Liver (tissue), 9 donors: ENCODE results near the gene MAT2A. TPM values are rescaled to one million over a fixed set of nuclear protein-coding genes. Genes with fewer than 3 reads are reported as not detected.

Source experiments
- DNase-seq: peaks from one replicate; pipeline ENCODE4 v3.0.0-alpha.2; 2017; ENCODE audit warnings: low spot score
- H3K27ac ChIP-seq, 2 donors: one replicate each; pipeline ENCODE4 v1.7.0; 2013; ENCODE audit warnings: inconsistent platforms in 2 of 2, low read length in 2 of 2, control low read depth in 1 of 2, low read depth in 1 of 2, mild to moderate bottlenecking in 1 of 2
- H3K27me3 ChIP-seq, 4 donors: one replicate each; pipeline versions ENCODE4 v1.6.1 to v1.7.0; 2013; ENCODE audit warnings: low read length in 3 of 4, inconsistent platforms in 1 of 4, mild to moderate bottlenecking in 1 of 4, moderate library complexity in 1 of 4; ENCODE audit not compliant: control insufficient read depth in 4 of 4, insufficient read depth in 4 of 4
- H3K36me3 ChIP-seq, 4 donors: one replicate each; pipeline versions ENCODE4 v1.6.1 to v1.7.0; 2013; ENCODE audit warnings: low read length in 3 of 4, mild to moderate bottlenecking in 3 of 4, low read depth in 1 of 4, moderate library complexity in 1 of 4; ENCODE audit not compliant: control insufficient read depth in 4 of 4, insufficient read depth in 3 of 4
- H3K4me1 ChIP-seq, 4 donors: one replicate each; pipeline versions ENCODE4 v1.6.1 to v1.7.0; 2013; ENCODE audit warnings: low read length in 3 of 4, mild to moderate bottlenecking in 3 of 4, moderate library complexity in 1 of 4; ENCODE audit not compliant: control insufficient read depth in 4 of 4, insufficient read depth in 4 of 4
- H3K4me3 ChIP-seq, 3 donors: one replicate each; pipeline versions ENCODE4 v1.6.1 to v1.7.0; 2013; ENCODE audit warnings: low read length in 3 of 3, control low read depth in 1 of 3, low read depth in 1 of 3, mild to moderate bottlenecking in 1 of 3
- H3K9ac ChIP-seq, 2 donors: one replicate each; pipeline ENCODE4 v1.7.0; 2013; ENCODE audit warnings: low read length in 2 of 2, mild to moderate bottlenecking in 2 of 2, moderate library complexity in 2 of 2, control low read depth in 1 of 2, low read depth in 1 of 2
- H3K9me3 ChIP-seq, 4 donors: one replicate each; pipeline versions ENCODE4 v1.6.1 to v1.7.0; 2013; ENCODE audit warnings: low read length in 3 of 4; ENCODE audit not compliant: control insufficient read depth in 4 of 4
- FOXA1 ChIP-seq: IDR thresholded peaks from 2 replicates; pipeline ENCODE4 v1.6.1; 2016; ENCODE audit warnings: antibody characterized with exemption
- GABPA ChIP-seq, 2 donors: IDR thresholded peaks in 1 of 2; conservative IDR thresholded peaks in 1 of 2; 2 replicates each; pipeline ENCODE4 v1.6.1; 2016; ENCODE audit warnings: antibody characterized with exemption in 2 of 2, mild to moderate bottlenecking in 1 of 2, moderate library complexity in 1 of 2
- HNF4A ChIP-seq, 2 donors: conservative IDR thresholded peaks; 2 replicates each; pipeline ENCODE4 v1.6.1; 2016; ENCODE audit warnings: antibody characterized with exemption in 2 of 2, mild to moderate bottlenecking in 2 of 2
- HNF4G ChIP-seq: IDR thresholded peaks from 2 replicates; pipeline ENCODE4 v1.6.1; 2016; ENCODE audit warnings: antibody characterized with exemption
- JUND ChIP-seq, 2 donors: IDR thresholded peaks; 2 replicates each; pipeline ENCODE4 v1.6.1; 2016; ENCODE audit warnings: antibody characterized with exemption in 2 of 2
- RAD21 ChIP-seq, 2 donors: IDR thresholded peaks; 2 replicates each; pipeline ENCODE4 v1.6.1; 2016; ENCODE audit warnings: antibody characterized with exemption in 2 of 2, mild to moderate bottlenecking in 2 of 2
- REST ChIP-seq: IDR thresholded peaks from 2 replicates; pipeline ENCODE4 v1.6.1; 2016; ENCODE audit warnings: antibody characterized with exemption, mild to moderate bottlenecking
- RXRA ChIP-seq, 2 donors: IDR thresholded peaks; 2 replicates each; pipeline ENCODE4 v1.6.1; 2017 to 2018; ENCODE audit warnings: antibody characterized with exemption in 2 of 2, mild to moderate bottlenecking in 1 of 2
- SP1 ChIP-seq: IDR thresholded peaks from 2 replicates; pipeline ENCODE4 v1.6.1; 2018; ENCODE audit warnings: antibody characterized with exemption, mild to moderate bottlenecking
- TAF1 ChIP-seq: conservative IDR thresholded peaks from 2 replicates; pipeline ENCODE4 v1.6.1; 2016; ENCODE audit warnings: antibody characterized with exemption, mild to moderate bottlenecking
- WGBS: extraction: QIAGEN DNeasy Blood & Tissue Kit; methylation state at CpG from one replicate; pipeline ENCODE4 v1.1.7; 2013; 5-methylcytosine and 5-hydroxymethylcytosine counted together
- polyA plus RNA-seq, 2 donors: library from polyadenylated mRNA; stranded (reverse) in 1 of 2; unstranded in 1 of 2; fragments of 200-250 nt in 1 of 2; fragments of >200 nt in 1 of 2; fragmentation: Nextera tagmentation in 1 of 2; extraction: Ambion mirVana in 1 of 2; gene quantifications; one replicate each; pipeline versions ENCODE4 v1.2.1 to v1.2.3, GENCODE V29; 2013 to 2015
- total RNA-seq, 2 donors: library from RNA; depleted of rRNA; stranded (reverse); fragments of >200 nt; gene quantifications; one replicate each; pipeline ENCODE4 v1.2.3, GENCODE V29; 2014
- TF ChIP-seq, protein P1 (sequence below): fragments of 150-350 bp; IDR thresholded peaks from 2 replicates; pipeline ENCODE4 v1.5.1; 2017; ENCODE audit warnings: improper control_type of control experiment, low read depth, low read length; ENCODE audit not compliant: missing input control
- TF ChIP-seq, protein P2 (sequence below): IDR thresholded peaks from 2 replicates; pipeline ENCODE4 v1.6.1; 2016; ENCODE audit warnings: antibody characterized with exemption
- donor health status: healthy.
- donor health status: healthy.
- donor health status: healthy.
- donor health status: healthy.
- donor health status: healthy.

The MAT2A gene
- total and polyA plus RNA-seq, 4 donors, result 48.3 to 104 (median 79.9) TPM

- no peak overlapping the region for H3K9ac ChIP-seq
- H3K4me1 ChIP-seq, result peaks cover 0 to 16% (median 10%) of the 10 kb centered on the region in 4 donors
- TF ChIP-seq JUND (IDR thresholded peaks at IDR 0.05) (no peak), SP1 (no peak), GABPA (IDR thresholded peaks at IDR 0.05 in 1 of 2, conservative IDR thresholded peaks at IDR 0.05 in 1 of 2) (no peak), RAD21 (IDR thresholded peaks at IDR 0.05) (no peak), HNF4A (conservative IDR thresholded peaks at IDR 0.05) (no peak)
- TF ChIP-seq, protein P1, sequence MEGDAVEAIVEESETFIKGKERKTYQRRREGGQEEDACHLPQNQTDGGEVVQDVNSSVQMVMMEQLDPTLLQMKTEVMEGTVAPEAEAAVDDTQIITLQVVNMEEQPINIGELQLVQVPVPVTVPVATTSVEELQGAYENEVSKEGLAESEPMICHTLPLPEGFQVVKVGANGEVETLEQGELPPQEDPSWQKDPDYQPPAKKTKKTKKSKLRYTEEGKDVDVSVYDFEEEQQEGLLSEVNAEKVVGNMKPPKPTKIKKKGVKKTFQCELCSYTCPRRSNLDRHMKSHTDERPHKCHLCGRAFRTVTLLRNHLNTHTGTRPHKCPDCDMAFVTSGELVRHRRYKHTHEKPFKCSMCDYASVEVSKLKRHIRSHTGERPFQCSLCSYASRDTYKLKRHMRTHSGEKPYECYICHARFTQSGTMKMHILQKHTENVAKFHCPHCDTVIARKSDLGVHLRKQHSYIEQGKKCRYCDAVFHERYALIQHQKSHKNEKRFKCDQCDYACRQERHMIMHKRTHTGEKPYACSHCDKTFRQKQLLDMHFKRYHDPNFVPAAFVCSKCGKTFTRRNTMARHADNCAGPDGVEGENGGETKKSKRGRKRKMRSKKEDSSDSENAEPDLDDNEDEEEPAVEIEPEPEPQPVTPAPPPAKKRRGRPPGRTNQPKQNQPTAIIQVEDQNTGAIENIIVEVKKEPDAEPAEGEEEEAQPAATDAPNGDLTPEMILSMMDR, result no peak
- DNase-seq, result no peak
- no peak overlapping the region for H3K27ac ChIP-seq
- no peaks in the 10 kb centered on the region for H3K27me3 ChIP-seq
- no peak overlapping the region for H3K4me3 ChIP-seq
- H3K9me3 ChIP-seq, result no peaks in the 10 kb centered on the region
- no peaks in the 10 kb centered on the region for H3K36me3 ChIP-seq
- WGBS, result 79% methylated on average over 3 of the region's 3 CpGs
These were observed 34.1 kb upstream of the MAT2A start for GRCh38 chr2:85504778-85505261.

DNA sequence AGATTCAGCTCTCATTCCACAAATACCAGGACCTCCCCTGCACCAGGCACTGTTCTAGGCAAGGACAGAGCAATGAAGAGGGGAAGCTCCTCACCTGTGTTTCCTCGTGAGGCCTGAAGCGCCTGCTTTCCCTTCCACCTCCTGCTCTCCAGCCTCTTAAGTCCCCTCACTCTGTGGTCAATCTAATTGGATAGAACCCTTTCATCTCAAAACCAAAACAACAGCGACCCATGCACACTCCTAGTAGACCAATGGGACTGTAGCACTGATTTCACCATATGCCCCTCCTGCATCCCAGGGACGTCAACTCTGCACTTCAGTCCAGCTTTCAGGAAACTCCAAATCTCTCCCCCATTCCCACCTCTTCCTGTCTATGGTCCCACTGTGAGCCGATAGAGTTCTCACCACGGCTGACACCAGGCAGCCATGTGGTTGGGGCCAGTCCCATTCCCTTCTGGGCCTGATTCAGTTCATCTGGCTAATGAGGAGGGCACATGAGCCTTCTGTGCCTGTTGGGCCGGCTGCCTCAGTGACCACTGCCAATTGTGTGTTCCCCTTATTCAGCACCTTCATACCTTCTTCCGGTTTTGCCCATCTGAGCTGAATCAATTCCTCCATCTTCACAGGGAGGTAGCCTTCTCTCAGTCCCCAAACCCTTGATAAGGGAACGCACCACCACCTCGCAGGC, 33.3 kb upstream of the MAT2A start:
- Histone ChIP-seq H3K27ac (no peak overlapping the region), H3K9me3 (no peaks in the 10 kb centered on the region), H3K4me3 (no peak overlapping the region), H3K36me3 (no peaks in the 10 kb centered on the region), H3K27me3 (no peaks in the 10 kb centered on the region), H3K9ac (no peak overlapping the region), H3K4me1 (peaks cover 0 to 10% (median 3%) of the 10 kb centered on the region in 4 donors)
- TF ChIP-seq, protein P1, result no peak
- TF ChIP-seq SP1, result no peak
- no peak for TF ChIP-seq HNF4G
- TF ChIP-seq, protein P2, sequence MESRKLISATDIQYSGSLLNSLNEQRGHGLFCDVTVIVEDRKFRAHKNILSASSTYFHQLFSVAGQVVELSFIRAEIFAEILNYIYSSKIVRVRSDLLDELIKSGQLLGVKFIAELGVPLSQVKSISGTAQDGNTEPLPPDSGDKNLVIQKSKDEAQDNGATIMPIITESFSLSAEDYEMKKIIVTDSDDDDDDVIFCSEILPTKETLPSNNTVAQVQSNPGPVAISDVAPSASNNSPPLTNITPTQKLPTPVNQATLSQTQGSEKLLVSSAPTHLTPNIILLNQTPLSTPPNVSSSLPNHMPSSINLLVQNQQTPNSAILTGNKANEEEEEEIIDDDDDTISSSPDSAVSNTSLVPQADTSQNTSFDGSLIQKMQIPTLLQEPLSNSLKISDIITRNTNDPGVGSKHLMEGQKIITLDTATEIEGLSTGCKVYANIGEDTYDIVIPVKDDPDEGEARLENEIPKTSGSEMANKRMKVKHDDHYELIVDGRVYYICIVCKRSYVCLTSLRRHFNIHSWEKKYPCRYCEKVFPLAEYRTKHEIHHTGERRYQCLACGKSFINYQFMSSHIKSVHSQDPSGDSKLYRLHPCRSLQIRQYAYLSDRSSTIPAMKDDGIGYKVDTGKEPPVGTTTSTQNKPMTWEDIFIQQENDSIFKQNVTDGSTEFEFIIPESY, result no peak
- TF ChIP-seq FOXA1, result no peak
- no peak for TF ChIP-seq JUND (IDR thresholded peaks at IDR 0.05)
- TF ChIP-seq GABPA (IDR thresholded peaks at IDR 0.05 in 1 of 2, conservative IDR thresholded peaks at IDR 0.05 in 1 of 2), result no peak
- TF ChIP-seq REST, result no peak
- no peak for TF ChIP-seq TAF1
- no peak for TF ChIP-seq HNF4A (conservative IDR thresholded peaks at IDR 0.05)
- TF ChIP-seq RXRA (IDR thresholded peaks at IDR 0.05), result no peak
- DNase-seq, result no peak
- WGBS, result 91% methylated on average over 10 of the region's 10 CpGs
